SK-N-SH treated with all-trans-retinoic acid at 6 μM for 48 hours (cell line): ENCODE results near the gene LTBR.

Experiments used
- ATAC-seq: fragments of 200-7000 bp; cut with Tn5 transposase; 3 replicates; pipeline ENCODE4 v1.9.1; 2020; ENCODE audit warnings: mild to moderate bottlenecking, moderate library complexity
- ARNTL ChIP-seq: fragments of 450-650 bp; formaldehyde crosslinking; IDR thresholded peaks from 2 replicates; pipeline ENCODE4 v1.5.0; 2020; ENCODE audit warnings: low read depth, mild to moderate bottlenecking, moderate library complexity, borderline replicate concordance
- BACH2 ChIP-seq: fragments of 250-450 bp; sonication (Bioruptor Pico); IDR thresholded peaks from 2 replicates; pipeline ENCODE4 v1.9.0; 2021; ENCODE audit warnings: mild to moderate bottlenecking, borderline replicate concordance
- CSDC2 ChIP-seq: fragments of 250-450 bp; sonication (Bioruptor Pico); IDR thresholded peaks from 2 replicates; pipeline ENCODE4 v1.5.0; 2020; ENCODE audit warnings: mild to moderate bottlenecking, moderate library complexity
- ESRRG ChIP-seq: fragments of 250-450 bp; sonication (Bioruptor Pico); IDR thresholded peaks from 2 replicates; pipeline ENCODE4 v1.6.1; 2021; ENCODE audit warnings: mild to moderate bottlenecking
- GLIS3 ChIP-seq: fragments of 250-450 bp; sonication (Bioruptor Pico); IDR thresholded peaks from 2 replicates; pipeline ENCODE4 v1.5.0; 2020; ENCODE audit warnings: mild to moderate bottlenecking, moderate library complexity
- ISL1 ChIP-seq: fragments of 250-450 bp; sonication (Bioruptor Pico); IDR thresholded peaks from 2 replicates; pipeline ENCODE4 v2.1.2; 2022; ENCODE audit warnings: mild to moderate bottlenecking, moderate library complexity
- OSR1 ChIP-seq: fragments of 250-450 bp; sonication (Bioruptor Pico); IDR thresholded peaks from 2 replicates; pipeline ENCODE4 v1.8.0; 2022; ENCODE audit warnings: moderate library complexity, mild to moderate bottlenecking, inconsistent platforms
- PATZ1 ChIP-seq: fragments of 250-450 bp; sonication (Bioruptor Pico); IDR thresholded peaks from 2 replicates; pipeline ENCODE4 v1.8.0; 2020; ENCODE audit warnings: mild to moderate bottlenecking, moderate library complexity, borderline replicate concordance
- POU6F1 ChIP-seq: fragments of 250-450 bp; sonication (Bioruptor Pico); IDR thresholded peaks from 2 replicates; pipeline ENCODE4 v1.8.0; 2021; ENCODE audit warnings: low read depth, mild to moderate bottlenecking, moderate library complexity, borderline replicate concordance
- PPARA ChIP-seq: fragments of 250-450 bp; sonication (Bioruptor Pico); IDR thresholded peaks from 2 replicates; pipeline ENCODE4 v1.5.0; 2020; ENCODE audit warnings: mild to moderate bottlenecking, borderline replicate concordance
- RARB ChIP-seq: fragments of 250-450 bp; sonication (Bioruptor Pico); IDR thresholded peaks from 2 replicates; pipeline ENCODE4 v1.8.0; 2021; ENCODE audit warnings: mild to moderate bottlenecking, moderate library complexity
- SNAI2 ChIP-seq: fragments of 250-450 bp; sonication (Bioruptor Pico); IDR thresholded peaks from 2 replicates; pipeline ENCODE4 v1.5.0; 2020; ENCODE audit warnings: mild to moderate bottlenecking, moderate library complexity
- TCF4 ChIP-seq: fragments of 250-450 bp; sonication (Bioruptor Pico); IDR thresholded peaks from 2 replicates; pipeline ENCODE4 v1.8.0; 2021; ENCODE audit warnings: mild to moderate bottlenecking, moderate library complexity, borderline replicate concordance
- TOX ChIP-seq: fragments of 250-450 bp; sonication (Bioruptor Pico); IDR thresholded peaks from 2 replicates; pipeline ENCODE4 v1.8.0; 2021; ENCODE audit warnings: mild to moderate bottlenecking, moderate library complexity, borderline replicate concordance
- TSHZ2 ChIP-seq: fragments of 250-450 bp; sonication (Bioruptor Pico); IDR thresholded peaks from 2 replicates; pipeline ENCODE4 v1.5.0; 2020; ENCODE audit warnings: mild to moderate bottlenecking, moderate library complexity
- ZC3H10 ChIP-seq: fragments of 250-450 bp; sonication (Bioruptor Pico); IDR thresholded peaks from 2 replicates; pipeline ENCODE4 v1.5.1; 2021; ENCODE audit warnings: mild to moderate bottlenecking, moderate library complexity
- ZFP3 ChIP-seq: fragments of 250-450 bp; sonication (Bioruptor Pico); IDR thresholded peaks from 2 replicates; pipeline ENCODE4 v1.5.0; 2020; ENCODE audit warnings: mild to moderate bottlenecking, moderate library complexity
- ZFP30 ChIP-seq: fragments of 450-650 bp; formaldehyde crosslinking; IDR thresholded peaks from 2 replicates; pipeline ENCODE4 v1.5.0; 2022; ENCODE audit warnings: mild to moderate bottlenecking, moderate library complexity
- ZNF565 ChIP-seq: fragments of 450-650 bp; formaldehyde crosslinking; conservative IDR thresholded peaks from 2 replicates; pipeline ENCODE4 v1.5.0; 2020; ENCODE audit warnings: low read depth, mild to moderate bottlenecking, moderate library complexity
- ZNF70 ChIP-seq: fragments of 450-650 bp; formaldehyde crosslinking; IDR thresholded peaks from 2 replicates; pipeline ENCODE4 v1.5.0; 2020; ENCODE audit warnings: mild to moderate bottlenecking, moderate library complexity
- ZNF8 ChIP-seq: fragments of 450-650 bp; formaldehyde crosslinking; IDR thresholded peaks from 2 replicates; pipeline ENCODE4 v1.5.0; 2020; ENCODE audit warnings: mild to moderate bottlenecking, moderate library complexity
- TF ChIP-seq, protein P1 (sequence below): fragments of 250-450 bp; sonication (Bioruptor Pico); IDR thresholded peaks from 2 replicates; pipeline ENCODE4 v1.5.1; 2021; ENCODE audit warnings: mild to moderate bottlenecking, moderate library complexity
- TF ChIP-seq, protein P2 (sequence below): fragments of 250-450 bp; sonication (Bioruptor Pico); IDR thresholded peaks from 2 replicates; pipeline ENCODE4 v1.5.1; 2020; ENCODE audit warnings: low read depth, mild to moderate bottlenecking, moderate library complexity

The LTBR gene

GRCh38 chr12:6383572-6384498 lies at the start of gene LTBR:
Gene LTBR, plus strand, starts transcription at chr12:6384162. Its CDS starts 197 bp downstream, at chr12:6384359.
- TF ChIP-seq OSR1 (CRISPR knock-in tag): no peak
- TF ChIP-seq ZNF8 (CRISPR knock-in tag): no peak
- TF ChIP-seq ZNF565: no peak
- no peak for TF ChIP-seq ISL1 (CRISPR knock-in tag)
- no peak for ATAC-seq

DNA sequence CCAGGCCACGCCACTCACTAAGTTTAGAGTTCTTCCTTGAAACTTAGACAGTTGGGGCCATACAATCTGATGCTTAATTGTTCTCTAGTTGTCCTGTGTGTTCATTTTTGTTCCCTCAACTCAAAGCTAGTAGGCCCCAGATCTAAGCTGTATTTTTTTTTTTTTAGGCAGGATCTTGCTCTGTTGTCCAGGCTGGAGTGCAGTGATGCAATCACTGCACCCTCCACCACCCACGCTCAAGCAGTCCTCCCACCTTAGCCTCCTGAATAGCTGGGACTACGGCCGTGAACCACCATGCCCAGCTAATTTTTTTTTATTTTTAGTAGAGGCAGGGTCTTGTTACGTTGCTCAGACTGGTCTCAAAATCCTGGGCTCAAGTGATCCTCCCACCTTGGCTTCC lies 49.6 kb upstream of the LTBR start:
- no peak for ATAC-seq
- TF ChIP-seq ESRRG (CRISPR knock-in tag): no peak
- TF ChIP-seq ZNF8 (CRISPR knock-in tag): no peak
- no peak for TF ChIP-seq GLIS3 (CRISPR knock-in tag)
- no peak for TF ChIP-seq TOX
- no peak for TF ChIP-seq CSDC2
- no peak for TF ChIP-seq TSHZ2 (CRISPR knock-in tag)
- no peak for TF ChIP-seq SNAI2 (CRISPR knock-in tag)
- TF ChIP-seq ZNF70: no peak
- no peak for TF ChIP-seq POU6F1 (CRISPR knock-in tag)
- no peak for TF ChIP-seq ZFP30 (CRISPR knock-in tag)
- no peak for TF ChIP-seq PATZ1
- TF ChIP-seq, protein P1, sequence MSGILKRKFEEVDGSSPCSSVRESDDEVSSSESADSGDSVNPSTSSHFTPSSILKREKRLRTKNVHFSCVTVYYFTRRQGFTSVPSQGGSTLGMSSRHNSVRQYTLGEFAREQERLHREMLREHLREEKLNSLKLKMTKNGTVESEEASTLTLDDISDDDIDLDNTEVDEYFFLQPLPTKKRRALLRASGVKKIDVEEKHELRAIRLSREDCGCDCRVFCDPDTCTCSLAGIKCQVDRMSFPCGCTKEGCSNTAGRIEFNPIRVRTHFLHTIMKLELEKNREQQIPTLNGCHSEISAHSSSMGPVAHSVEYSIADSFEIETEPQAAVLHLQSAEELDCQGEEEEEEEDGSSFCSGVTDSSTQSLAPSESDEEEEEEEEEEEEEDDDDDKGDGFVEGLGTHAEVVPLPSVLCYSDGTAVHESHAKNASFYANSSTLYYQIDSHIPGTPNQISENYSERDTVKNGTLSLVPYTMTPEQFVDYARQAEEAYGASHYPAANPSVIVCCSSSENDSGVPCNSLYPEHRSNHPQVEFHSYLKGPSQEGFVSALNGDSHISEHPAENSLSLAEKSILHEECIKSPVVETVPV (CRISPR knock-in tag): no peak
- no peak for TF ChIP-seq ZFP3 (CRISPR knock-in tag)
- no peak for TF ChIP-seq OSR1 (CRISPR knock-in tag)
- TF ChIP-seq, protein P2, sequence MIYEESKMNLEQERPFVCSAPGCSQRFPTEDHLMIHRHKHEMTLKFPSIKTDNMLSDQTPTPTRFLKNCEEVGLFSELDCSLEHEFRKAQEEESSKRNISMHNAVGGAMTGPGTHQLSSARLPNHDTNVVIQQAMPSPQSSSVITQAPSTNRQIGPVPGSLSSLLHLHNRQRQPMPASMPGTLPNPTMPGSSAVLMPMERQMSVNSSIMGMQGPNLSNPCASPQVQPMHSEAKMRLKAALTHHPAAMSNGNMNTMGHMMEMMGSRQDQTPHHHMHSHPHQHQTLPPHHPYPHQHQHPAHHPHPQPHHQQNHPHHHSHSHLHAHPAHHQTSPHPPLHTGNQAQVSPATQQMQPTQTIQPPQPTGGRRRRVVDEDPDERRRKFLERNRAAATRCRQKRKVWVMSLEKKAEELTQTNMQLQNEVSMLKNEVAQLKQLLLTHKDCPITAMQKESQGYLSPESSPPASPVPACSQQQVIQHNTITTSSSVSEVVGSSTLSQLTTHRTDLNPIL (CRISPR knock-in tag): no peak
- no peak for TF ChIP-seq ARNTL (CRISPR knock-in tag)
- TF ChIP-seq TCF4 (CRISPR knock-in tag): no peak

- ATAC-seq: no peak
- TF ChIP-seq ZNF8 (CRISPR knock-in tag) (no peak), PPARA (no peak), BACH2 (CRISPR knock-in tag) (no peak), ARNTL (CRISPR knock-in tag) (no peak), ZNF565 (no peak), TSHZ2 (CRISPR knock-in tag) (no peak), GLIS3 (CRISPR knock-in tag) (no peak), PATZ1 (no peak), RARB (CRISPR knock-in tag) (no peak), TOX (no peak), ZNF70 (no peak), TCF4 (CRISPR knock-in tag) (no peak), ZFP3 (CRISPR knock-in tag) (no peak), ZC3H10 (CRISPR knock-in tag) (no peak)
Observed at GRCh38 chr12:6334940-6335450, 49.0 kb upstream of the LTBR start.
